HepG2 (cell line): ENCODE results near the gene LMCD1. TPM values are rescaled to one million over a fixed set of nuclear protein-coding genes. Genes with fewer than 3 reads are reported as not detected.

Source experiments
- DPF2 ChIP-seq: sonication (generic); formaldehyde crosslinking; IDR thresholded peaks from 2 replicates; pipeline ENCODE4 v1.4.0; 2020; ENCODE audit warnings: mild to moderate bottlenecking, low read depth, missing genetic modification reagents, borderline replicate concordance
- FOSL1 ChIP-seq: sonication (generic); formaldehyde crosslinking; IDR thresholded peaks from 2 replicates; pipeline ENCODE4 v1.9.0; 2021; ENCODE audit warnings: missing genetic modification reagents, borderline replicate concordance
- GATA4 ChIP-seq: sonication (generic); IDR thresholded peaks from 2 replicates; pipeline ENCODE4 v1.6.1; 2016; ENCODE audit warnings: antibody characterized with exemption, low read depth, borderline replicate concordance
- HDAC6 ChIP-seq: fragments of 200-600 bp; sonication (generic); IDR thresholded peaks from 2 replicates; pipeline ENCODE4 v1.7.0; 2017; ENCODE audit warnings: mild to moderate bottlenecking, antibody characterized with exemption, low read length, low read depth
- IKZF1 ChIP-seq: fragments of 450-650 bp; IDR thresholded peaks from 2 replicates; pipeline ENCODE4 v1.7.1; 2016
- JUND ChIP-seq: sonication (generic); formaldehyde crosslinking; IDR thresholded peaks from 2 replicates; pipeline ENCODE4 v1.8.0; 2022; ENCODE audit warnings: mild to moderate bottlenecking, missing genetic modification reagents
- KLF9 ChIP-seq: IDR thresholded peaks from 2 replicates; pipeline ENCODE4 v1.6.1; 2016; ENCODE audit warnings: low read depth
- MTA1 ChIP-seq: sonication (generic); formaldehyde crosslinking; IDR thresholded peaks from 2 replicates; pipeline ENCODE4 v1.4.0; 2020; ENCODE audit warnings: missing genetic modification reagents, mild to moderate bottlenecking, borderline replicate concordance
- NCOR1 ChIP-seq: fragments of 200-600 bp; sonication (generic); IDR thresholded peaks from 2 replicates; pipeline ENCODE4 v1.7.0; 2017; ENCODE audit warnings: antibody characterized with exemption, low read length, borderline replicate concordance
- NFE2L1 ChIP-seq: sonication (generic); formaldehyde crosslinking; IDR thresholded peaks from 2 replicates; pipeline ENCODE4 v1.4.0; 2020; ENCODE audit warnings: missing genetic modification reagents, mild to moderate bottlenecking, borderline replicate concordance
- NFRKB ChIP-seq: fragments of 450-650 bp; IDR thresholded peaks from 2 replicates; pipeline ENCODE4 v1.6.1; 2017
- POLR2G ChIP-seq: fragments of 200-400 bp; formaldehyde crosslinking; IDR thresholded peaks from 2 replicates; pipeline ENCODE4 v1.6.1; 2018; ENCODE audit warnings: mild to moderate bottlenecking, low read depth, low read length, moderate library complexity
- PRMT3 ChIP-seq: sonication (generic); formaldehyde crosslinking; IDR thresholded peaks from 2 replicates; pipeline ENCODE4 v1.8.1; 2022; ENCODE audit warnings: low read depth, mild to moderate bottlenecking, moderate library complexity, missing genetic modification reagents, borderline replicate concordance
- RXRA ChIP-seq: sonication (generic); formaldehyde crosslinking; IDR thresholded peaks from 2 replicates; pipeline ENCODE4 v1.5.1; 2020; ENCODE audit warnings: missing genetic modification reagents
- RXRB ChIP-seq: IDR thresholded peaks from 2 replicates; pipeline ENCODE4 v1.6.1; 2016; ENCODE audit warnings: borderline replicate concordance, missing genetic modification reagents, missing compliant biosample characterization
- STAG1 ChIP-seq: sonication (generic); formaldehyde crosslinking; IDR thresholded peaks from 2 replicates; pipeline ENCODE4 v1.4.0; 2020; ENCODE audit warnings: missing genetic modification reagents
- ZFP90 ChIP-seq: sonication (generic); formaldehyde crosslinking; IDR thresholded peaks from 2 replicates; pipeline ENCODE4 v1.8.0; 2022; ENCODE audit warnings: missing genetic modification reagents, mild to moderate bottlenecking, inconsistent platforms, borderline replicate concordance
- ZNF234 ChIP-seq: sonication (generic); formaldehyde crosslinking; conservative IDR thresholded peaks from 2 replicates; pipeline ENCODE4 v1.5.1; 2020; ENCODE audit warnings: mild to moderate bottlenecking, missing genetic modification reagents
- ZNF282 ChIP-seq: fragments of 450-650 bp; IDR thresholded peaks from 2 replicates; pipeline ENCODE4 v1.6.1; 2018; ENCODE audit not compliant: partially characterized antibody
- ZNF34 ChIP-seq: sonication (generic); formaldehyde crosslinking; IDR thresholded peaks from 2 replicates; pipeline ENCODE4 v1.4.0; 2020; ENCODE audit warnings: mild to moderate bottlenecking, missing genetic modification reagents, borderline replicate concordance
- ZNF382 ChIP-seq: sonication (generic); formaldehyde crosslinking; IDR thresholded peaks from 2 replicates; pipeline ENCODE4 v1.5.0; 2020; ENCODE audit warnings: missing genetic modification reagents, mild to moderate bottlenecking, borderline replicate concordance
- ZNF674 ChIP-seq: sonication (generic); formaldehyde crosslinking; IDR thresholded peaks from 2 replicates; pipeline ENCODE4 v1.5.0; 2020; ENCODE audit warnings: low read depth, mild to moderate bottlenecking, missing genetic modification reagents
- ZNF740 ChIP-seq: sonication (generic); formaldehyde crosslinking; IDR thresholded peaks from 2 replicates; pipeline ENCODE4 v1.4.0; 2020; ENCODE audit warnings: missing genetic modification reagents
- ZNF792 ChIP-seq: IDR thresholded peaks from 2 replicates; pipeline ENCODE4 v1.6.1; 2016
- polyA plus RNA-seq, 8 experiments: library from polyadenylated mRNA; depleted of rRNA in 3 of 8; stranded (reverse) in 7 of 8; unstranded in 1 of 8; fragments of >200 nt; fragmentation: Illumina TruSeq in 4 of 8; extraction: Trizol in 4 of 8; gene quantifications; 2 replicates each; pipeline versions ENCODE4 v1.2.1 to v1.2.3, GENCODE V29; 2011 to 2016; ENCODE audit warnings: low read depth in 4 of 8, missing spikeins in 1 of 8, mixed read lengths in 1 of 8; ENCODE audit not compliant: insufficient read depth in 1 of 8
- total RNA-seq, 5 experiments: library from RNA; depleted of rRNA; stranded (reverse); fragments of >200 nt; fragmentation: Illumina TruSeq; extraction: Trizol; gene quantifications; 2 replicates each; pipeline ENCODE4 v1.2.3, GENCODE V29; 2016; ENCODE audit warnings: low read depth in 1 of 5
- TF ChIP-seq, protein P1 (sequence below): sonication (generic); formaldehyde crosslinking; IDR thresholded peaks from 2 replicates; pipeline ENCODE4 v1.4.0; 2020; ENCODE audit warnings: mild to moderate bottlenecking, missing genetic modification reagents, borderline replicate concordance

LMCD1 gene
- total and polyA plus RNA-seq, 2 of the 13 experiments (the other 11 are each of a cell fraction or from before 2014, with no cell fraction given): 6.2 to 7.1 TPM

GRCh38 chr3:8501371-8502131 lies at the start of gene LMCD1 (continued):
- 0 out of 2 replicates have a peak, but pooled peaks have one; percentile 29 for TF ChIP-seq NFE2L1 (CRISPR knock-in tag)
- 0 out of 2 replicates have a peak, but pooled peaks have one; percentile 36 for TF ChIP-seq KLF9 (CRISPR knock-in tag)
- TF ChIP-seq ZNF282: no peak
- 0 out of 2 replicates have a peak, but pooled peaks have one; percentile 57 for TF ChIP-seq MTA1 (CRISPR knock-in tag)
- TF ChIP-seq ZFP90: peak; percentile 97
- no peak for TF ChIP-seq IKZF1
- TF ChIP-seq RXRB (CRISPR knock-in tag): peak; percentile 64
- no peak for TF ChIP-seq NFRKB
- TF ChIP-seq ZNF792: peak; percentile 86
- TF ChIP-seq ZNF382 (CRISPR knock-in tag): no peak
- no peak for TF ChIP-seq NCOR1
- TF ChIP-seq, protein P1, sequence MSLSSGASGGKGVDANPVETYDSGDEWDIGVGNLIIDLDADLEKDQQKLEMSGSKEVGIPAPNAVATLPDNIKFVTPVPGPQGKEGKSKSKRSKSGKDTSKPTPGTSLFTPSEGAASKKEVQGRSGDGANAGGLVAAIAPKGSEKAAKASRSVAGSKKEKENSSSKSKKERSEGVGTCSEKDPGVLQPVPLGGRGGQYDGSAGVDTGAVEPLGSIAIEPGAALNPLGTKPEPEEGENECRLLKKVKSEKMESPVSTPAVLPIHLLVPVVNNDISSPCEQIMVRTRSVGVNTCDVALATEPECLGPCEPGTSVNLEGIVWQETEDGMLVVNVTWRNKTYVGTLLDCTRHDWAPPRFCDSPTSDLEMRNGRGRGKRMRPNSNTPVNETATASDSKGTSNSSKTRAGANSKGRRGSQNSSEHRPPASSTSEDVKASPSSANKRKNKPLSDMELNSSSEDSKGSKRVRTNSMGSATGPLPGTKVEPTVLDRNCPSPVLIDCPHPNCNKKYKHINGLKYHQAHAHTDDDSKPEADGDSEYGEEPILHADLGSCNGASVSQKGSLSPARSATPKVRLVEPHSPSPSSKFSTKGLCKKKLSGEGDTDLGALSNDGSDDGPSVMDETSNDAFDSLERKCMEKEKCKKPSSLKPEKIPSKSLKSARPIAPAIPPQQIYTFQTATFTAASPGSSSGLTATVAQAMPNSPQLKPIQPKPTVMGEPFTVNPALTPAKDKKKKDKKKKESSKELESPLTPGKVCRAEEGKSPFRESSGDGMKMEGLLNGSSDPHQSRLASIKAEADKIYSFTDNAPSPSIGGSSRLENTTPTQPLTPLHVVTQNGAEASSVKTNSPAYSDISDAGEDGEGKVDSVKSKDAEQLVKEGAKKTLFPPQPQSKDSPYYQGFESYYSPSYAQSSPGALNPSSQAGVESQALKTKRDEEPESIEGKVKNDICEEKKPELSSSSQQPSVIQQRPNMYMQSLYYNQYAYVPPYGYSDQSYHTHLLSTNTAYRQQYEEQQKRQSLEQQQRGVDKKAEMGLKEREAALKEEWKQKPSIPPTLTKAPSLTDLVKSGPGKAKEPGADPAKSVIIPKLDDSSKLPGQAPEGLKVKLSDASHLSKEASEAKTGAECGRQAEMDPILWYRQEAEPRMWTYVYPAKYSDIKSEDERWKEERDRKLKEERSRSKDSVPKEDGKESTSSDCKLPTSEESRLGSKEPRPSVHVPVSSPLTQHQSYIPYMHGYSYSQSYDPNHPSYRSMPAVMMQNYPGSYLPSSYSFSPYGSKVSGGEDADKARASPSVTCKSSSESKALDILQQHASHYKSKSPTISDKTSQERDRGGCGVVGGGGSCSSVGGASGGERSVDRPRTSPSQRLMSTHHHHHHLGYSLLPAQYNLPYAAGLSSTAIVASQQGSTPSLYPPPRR (CRISPR knock-in tag): 0 out of 2 replicates have a peak, but pooled peaks have one; percentile 26
- no peak for TF ChIP-seq DPF2 (CRISPR knock-in tag)
- peak; percentile 84; the same call in 1 of the 2 replicates for TF ChIP-seq ZNF740 (CRISPR knock-in tag)
- peak; percentile 70 for TF ChIP-seq POLR2G
- TF ChIP-seq ZNF34 (CRISPR knock-in tag): no peak
- TF ChIP-seq PRMT3: peak; percentile 94; the same call in 1 of the 2 replicates
- TF ChIP-seq GATA4: no peak
- peak; percentile 75 for TF ChIP-seq RXRA (CRISPR knock-in tag)
- 0 out of 2 replicates have a peak, but pooled peaks have one; percentile 48 for TF ChIP-seq ZNF234
- TF ChIP-seq HDAC6: no peak
- TF ChIP-seq JUND (CRISPR knock-in tag): no peak
- no peak for TF ChIP-seq FOSL1 (CRISPR knock-in tag)
- peak; percentile 12; the same call in 1 of the 2 replicates for TF ChIP-seq STAG1 (CRISPR knock-in tag)
- TF ChIP-seq ZNF674 (CRISPR knock-in tag): no peak
